ENCODE data around the gene OPN4.

Gene OPN4

DNA sequence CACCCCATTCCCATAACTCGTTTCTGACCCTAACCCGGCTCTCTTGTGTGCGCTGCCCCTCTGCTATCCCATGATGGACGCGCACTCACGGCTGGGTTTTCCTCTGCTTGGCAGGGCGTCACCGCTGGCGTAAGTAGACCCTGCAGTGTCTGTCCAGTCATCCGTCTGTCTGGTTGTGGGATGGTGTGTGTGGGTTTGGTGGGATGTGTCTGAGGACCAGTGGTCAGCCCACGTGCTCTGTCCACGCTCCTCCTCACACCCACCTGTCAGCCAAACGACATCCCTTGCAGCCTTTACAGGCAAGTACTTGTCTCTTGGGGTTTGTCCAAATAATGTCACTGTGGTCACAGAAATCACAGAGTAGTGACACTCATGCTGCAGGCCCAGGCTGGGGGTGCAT lies 34.8 kb downstream of the OPN4 start:
- no peak overlapping the region for H3K4me3 Mint-ChIP-seq
- no peaks in the 10 kb centered on the region for H3K36me3 Mint-ChIP-seq
- no peak overlapping the region for H3K27ac Mint-ChIP-seq
- CTCF ChIA-PET = interaction anchor here (0.5 to 6.5 kb wide), 6 partner anchors 11 to 274 kb away, joined by 3 to 45 read pairs (median 3); no protein-coding TSS in a partner anchor
- peaks cover 28% of the 10 kb centered on the region for H3K27me3 Mint-ChIP-seq
- H3K9me3 Mint-ChIP-seq = no peaks in the 10 kb centered on the region
- H3K4me1 Mint-ChIP-seq = peaks cover 5% of the 10 kb centered on the region
- no peak for DNase-seq

DNA sequence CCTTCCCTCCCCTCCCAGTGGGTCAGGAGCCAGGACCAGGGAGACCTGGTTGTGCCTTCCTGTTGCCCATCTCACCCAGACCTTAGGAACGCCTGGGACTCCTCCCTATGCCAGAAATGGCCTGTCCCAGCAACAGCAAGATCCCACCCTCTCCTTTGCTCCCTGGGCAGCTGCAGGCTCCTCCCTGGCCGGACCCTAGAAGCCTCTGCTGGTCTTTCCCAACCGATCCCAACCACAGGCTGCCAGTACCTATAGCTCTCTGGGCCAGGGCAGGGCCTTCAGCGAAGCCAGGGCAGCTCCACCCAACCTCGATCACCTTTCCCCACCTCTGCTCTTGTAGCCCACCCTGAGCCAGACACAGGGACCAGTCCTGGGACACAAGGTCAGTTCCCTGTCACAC lies 35.9 kb downstream of the OPN4 start:
- no peaks in the 10 kb centered on the region for H3K9me3 Mint-ChIP-seq
- no peak overlapping the region for H3K27ac Mint-ChIP-seq
- peaks cover 33% of the 10 kb centered on the region for H3K27me3 Mint-ChIP-seq
- CTCF ChIA-PET = interaction anchor here (0.8 to 6.5 kb wide), 4 partner anchors 10 to 210 kb away, joined by 3 to 45 read pairs (median 3); no protein-coding TSS in a partner anchor
- DNase-seq = no peak
- H3K4me3 Mint-ChIP-seq = no peak overlapping the region
- H3K36me3 Mint-ChIP-seq = no peaks in the 10 kb centered on the region
- H3K4me1 Mint-ChIP-seq = peaks cover 5% of the 10 kb centered on the region

DNA sequence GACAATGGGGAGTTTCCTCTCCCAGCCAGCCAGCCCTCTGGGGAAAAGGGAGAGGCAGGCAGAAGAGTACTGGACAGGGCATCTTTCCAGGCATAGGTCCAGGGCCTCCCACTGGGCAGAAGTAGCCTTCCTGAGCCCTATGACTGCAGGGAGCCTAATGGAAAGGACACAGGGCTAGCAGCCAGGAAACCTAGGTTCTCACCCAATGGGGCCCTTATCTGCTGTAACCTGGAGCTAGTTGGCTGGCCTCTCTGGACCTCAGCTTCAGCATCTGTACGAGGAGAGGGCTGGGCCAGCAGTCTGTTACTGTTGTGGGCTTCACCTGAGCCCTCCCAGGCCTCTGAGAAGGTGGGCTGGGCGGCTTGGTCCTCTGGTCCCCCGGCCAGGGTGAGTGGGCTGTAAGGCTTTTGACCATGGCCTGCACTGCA lies 36.3 kb downstream of the OPN4 start:
- Mint-ChIP-seq H3K4me3 (no peak overlapping the region), H3K4me1 (peaks cover 5% of the 10 kb centered on the region), H3K27me3 (peaks cover 35% of the 10 kb centered on the region), H3K9me3 (no peaks in the 10 kb centered on the region), H3K36me3 (no peaks in the 10 kb centered on the region), H3K27ac (no peak overlapping the region)
- DNase-seq = no peak
- CTCF ChIA-PET = interaction anchor here (0.8 to 6.5 kb wide), 4 partner anchors 10 to 210 kb away, joined by 3 to 45 read pairs (median 3); no protein-coding TSS in a partner anchor

DNA sequence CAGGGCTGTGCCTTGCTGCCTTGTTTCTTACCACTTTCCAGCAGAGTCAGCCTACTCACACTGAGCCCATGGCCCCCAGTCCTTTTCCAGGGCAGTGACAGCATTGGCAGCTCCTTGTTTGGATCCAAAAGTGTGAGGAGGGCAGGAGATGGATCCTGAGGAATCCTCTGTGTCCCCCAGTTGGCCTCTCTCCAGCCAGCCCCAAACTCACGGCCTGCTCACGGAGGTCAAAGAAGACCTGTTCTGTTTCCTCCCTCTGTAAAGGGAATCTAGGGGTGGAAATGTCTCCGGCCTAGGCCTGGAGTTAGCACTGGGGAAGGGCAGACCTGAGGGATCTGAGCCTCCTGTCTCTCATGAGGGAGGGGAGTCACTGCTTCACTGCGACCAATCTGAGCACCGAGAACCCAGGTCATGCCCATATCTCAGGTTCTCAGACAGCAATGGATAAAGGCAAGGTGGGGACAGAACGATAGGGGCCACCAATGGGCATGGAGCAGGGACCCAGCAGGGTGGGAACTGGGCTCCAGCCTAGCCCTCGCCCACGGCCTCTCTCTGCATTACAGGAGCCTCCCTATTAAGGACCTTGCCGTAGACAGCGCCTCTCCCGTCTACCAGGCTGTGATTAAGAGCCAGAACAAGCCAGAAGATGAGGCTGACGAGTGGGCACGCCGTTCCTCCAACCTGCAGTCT lies 37.1 kb downstream of the OPN4 start:
- CTCF ChIA-PET = interaction anchor here (6.5 kb wide), 1 partner anchor 209 kb away, joined by 45 read pairs; no protein-coding TSS in a partner anchor

DNA sequence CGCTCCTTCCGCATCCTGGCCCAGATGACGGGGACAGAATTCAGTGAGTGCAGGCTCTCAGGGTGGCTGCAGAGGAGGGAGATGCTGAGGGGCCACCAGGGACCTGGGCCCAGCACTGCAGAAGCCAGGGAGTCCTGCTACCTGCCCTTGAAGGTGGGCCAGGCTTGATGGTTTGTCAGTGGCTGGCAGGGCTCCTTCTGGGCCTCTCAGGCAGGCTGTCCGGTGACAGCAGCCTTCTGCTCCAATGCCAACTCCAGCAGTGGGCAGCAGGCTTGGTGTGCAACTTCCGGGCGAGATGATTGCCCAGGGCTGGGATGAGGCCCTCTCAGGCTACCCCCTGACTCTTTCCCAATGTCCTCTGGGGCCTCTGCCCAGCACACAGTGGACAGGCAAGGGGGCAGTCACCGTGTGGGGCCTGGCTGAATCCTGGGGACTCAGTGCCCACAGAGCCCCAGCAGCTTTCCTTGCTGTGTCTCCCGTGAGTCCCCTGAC lies 37.7 kb downstream of the OPN4 start:
- CTCF ChIA-PET = no interaction called here
- DNase-seq = no peak
- no peak overlapping the region for H3K27ac Mint-ChIP-seq
- H3K4me3 Mint-ChIP-seq = no peak overlapping the region
- H3K27me3 Mint-ChIP-seq = peaks cover 42% of the 10 kb centered on the region
- H3K4me1 Mint-ChIP-seq = peaks cover 5% of the 10 kb centered on the region
- H3K9me3 Mint-ChIP-seq = no peaks in the 10 kb centered on the region
- H3K36me3 Mint-ChIP-seq = no peaks in the 10 kb centered on the region

More for the DNA sequence above, 37.1 kb downstream of the OPN4 start:
- H3K9me3 Mint-ChIP-seq = no peaks in the 10 kb centered on the region
- H3K27me3 Mint-ChIP-seq = peaks cover 43% of the 10 kb centered on the region
- no peak overlapping the region for H3K4me3 Mint-ChIP-seq
- no peaks in the 10 kb centered on the region for H3K36me3 Mint-ChIP-seq
- H3K4me1 Mint-ChIP-seq = peaks cover 5% of the 10 kb centered on the region
- no peak for DNase-seq
- H3K27ac Mint-ChIP-seq = no peak overlapping the region

DNA sequence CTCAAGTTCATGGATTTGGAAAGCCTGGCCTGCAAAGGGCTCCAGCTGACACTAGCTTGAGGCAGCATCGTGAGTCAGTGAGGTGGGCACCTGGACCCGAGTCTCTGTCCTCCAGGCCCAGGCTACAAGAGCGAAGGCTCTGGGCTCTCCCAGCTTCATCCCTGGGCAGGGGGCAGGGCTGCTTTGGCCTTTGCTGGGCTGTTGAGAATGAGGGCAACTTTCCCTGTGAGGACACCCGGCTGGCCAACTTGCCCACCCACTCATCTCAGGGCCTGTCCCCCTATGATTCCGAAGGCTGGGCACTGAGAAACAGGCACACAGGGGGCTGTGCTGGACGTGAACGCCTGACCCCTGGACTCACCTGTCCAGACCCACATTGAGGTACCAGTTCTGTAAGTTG lies 38.3 kb downstream of the OPN4 start:
- no peaks in the 10 kb centered on the region for H3K9me3 Mint-ChIP-seq
- H3K4me1 Mint-ChIP-seq = peaks cover 5% of the 10 kb centered on the region
- H3K27me3 Mint-ChIP-seq = peaks cover 41% of the 10 kb centered on the region
- no peak overlapping the region for H3K27ac Mint-ChIP-seq
- DNase-seq = no peak
- H3K36me3 Mint-ChIP-seq = no peaks in the 10 kb centered on the region
- CTCF ChIA-PET = interaction anchor here (0.9 to 3.9 kb wide), 4 partner anchors 8 to 208 kb away, joined by 3 to 34 read pairs (median 4); no protein-coding TSS in a partner anchor
- H3K4me3 Mint-ChIP-seq = no peak overlapping the region

DNA sequence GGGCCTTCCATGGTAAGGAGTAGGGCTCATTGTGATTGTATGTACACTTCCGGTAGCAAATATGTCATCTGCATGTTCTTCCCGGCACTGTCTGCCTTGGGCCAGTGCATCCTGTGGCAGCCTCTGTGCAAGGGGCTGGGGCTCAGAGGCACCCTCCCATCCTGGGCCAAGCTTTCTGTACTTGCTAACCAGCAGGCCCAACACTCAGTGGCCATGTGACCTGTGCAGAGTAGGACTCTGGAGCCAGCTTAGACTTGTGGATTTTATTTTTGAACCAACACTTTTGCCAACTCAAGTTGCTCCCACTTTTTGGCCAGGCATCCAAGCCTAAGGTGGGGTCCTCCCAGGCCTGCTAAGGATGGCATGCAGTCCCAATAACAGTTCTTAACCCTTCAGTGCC lies 38.9 kb downstream of the OPN4 start:
- CTCF ChIA-PET = interaction anchor here (0.8 to 3.9 kb wide), 7 partner anchors 8 to 267 kb away, joined by 3 to 34 read pairs (median 5); no protein-coding TSS in a partner anchor
- Mint-ChIP-seq H3K27me3 (peaks cover 40% of the 10 kb centered on the region), H3K36me3 (no peaks in the 10 kb centered on the region), H3K27ac (no peak overlapping the region), H3K9me3 (no peaks in the 10 kb centered on the region), H3K4me3 (no peak overlapping the region), H3K4me1 (peaks cover 5% of the 10 kb centered on the region)
- DNase-seq = no peak

DNA sequence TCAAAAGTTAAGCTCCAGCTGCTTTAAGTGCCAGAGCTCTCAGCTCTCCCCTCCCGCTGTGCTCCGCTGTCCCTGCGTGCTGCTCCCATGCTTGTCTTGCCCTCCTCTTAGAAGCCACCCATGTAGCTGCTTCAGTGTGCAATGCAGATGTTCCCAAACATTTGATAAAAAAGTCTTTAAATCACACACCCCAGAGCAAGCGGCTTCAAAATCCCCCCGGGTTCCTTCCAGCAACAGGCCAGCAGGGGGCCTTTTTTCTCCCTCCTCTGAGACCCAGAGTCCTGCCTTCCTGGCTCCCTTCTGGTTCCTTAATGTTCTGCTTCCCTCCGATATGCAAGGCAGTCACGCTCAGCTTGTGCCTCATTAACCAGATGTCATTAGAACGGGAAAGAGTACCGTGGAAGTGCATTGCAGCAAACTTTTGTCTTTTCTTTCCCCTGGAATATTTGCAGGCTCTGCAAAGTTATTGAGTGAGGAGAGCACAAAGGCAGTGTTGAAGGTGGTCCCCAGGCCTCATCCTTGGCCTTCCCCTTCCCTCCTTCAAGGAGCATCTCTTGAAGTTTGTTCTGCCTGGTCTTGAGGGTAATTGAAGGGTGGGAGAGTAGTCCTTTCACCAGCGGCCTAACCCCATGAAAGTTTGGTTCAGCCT lies 39.5 kb downstream of the OPN4 start:
- Mint-ChIP-seq H3K27ac (no peak overlapping the region), H3K4me1 (no peaks in the 10 kb centered on the region), H3K9me3 (no peaks in the 10 kb centered on the region), H3K36me3 (no peaks in the 10 kb centered on the region), H3K4me3 (no peak overlapping the region), H3K27me3 (peaks cover 39% of the 10 kb centered on the region)
- peak; percentile 57 for DNase-seq
- CTCF ChIA-PET = interaction anchor here (0.8 to 3.9 kb wide), 7 partner anchors 9 to 267 kb away, joined by 3 to 34 read pairs (median 5); no protein-coding TSS in a partner anchor

DNA sequence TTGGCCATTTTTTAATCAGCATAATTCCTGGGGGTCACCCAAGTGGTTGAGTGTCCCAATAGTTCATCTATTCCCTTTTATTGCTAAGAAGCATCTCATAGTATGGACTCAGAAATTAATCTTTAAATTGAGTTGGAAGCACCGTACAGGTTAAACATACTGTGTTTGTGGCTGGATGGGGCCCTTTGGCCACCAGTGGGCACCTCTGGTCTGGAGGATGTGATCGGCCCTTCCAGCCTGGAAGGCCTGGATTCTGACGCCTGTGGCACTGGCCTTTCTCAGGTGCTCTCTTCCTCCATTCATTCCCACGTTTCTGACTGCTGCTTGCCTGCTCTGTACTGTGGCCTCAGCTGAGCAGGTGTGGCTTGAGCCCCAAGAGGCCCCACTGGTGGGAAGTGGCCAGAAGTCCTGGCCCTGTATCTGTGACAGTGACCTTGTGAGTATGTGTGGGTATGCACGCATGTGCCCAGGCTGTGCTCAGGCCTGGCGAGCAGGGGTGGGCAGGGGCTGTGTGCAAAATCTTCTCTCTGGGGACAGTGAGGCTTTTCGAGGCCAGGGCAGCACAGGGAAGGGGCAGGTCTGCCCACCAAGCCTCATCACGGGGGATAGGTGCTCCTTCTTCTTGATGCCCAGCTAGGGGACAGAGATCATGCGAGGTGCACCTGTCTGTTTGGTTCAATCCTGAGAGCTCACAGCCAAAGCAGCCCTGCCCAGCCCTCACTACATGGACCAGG lies 44.0 kb downstream of the OPN4 start:
- Mint-ChIP-seq H3K27ac (no peak overlapping the region), H3K9me3 (no peaks in the 10 kb centered on the region), H3K36me3 (no peaks in the 10 kb centered on the region), H3K27me3 (peaks cover 32% of the 10 kb centered on the region), H3K4me3 (no peak overlapping the region), H3K4me1 (no peaks in the 10 kb centered on the region)
- CTCF ChIA-PET = interaction anchor here (1.2 kb wide), 1 partner anchor 200 kb away, joined by 3 read pairs; no protein-coding TSS in a partner anchor
- no peak for DNase-seq

DNA sequence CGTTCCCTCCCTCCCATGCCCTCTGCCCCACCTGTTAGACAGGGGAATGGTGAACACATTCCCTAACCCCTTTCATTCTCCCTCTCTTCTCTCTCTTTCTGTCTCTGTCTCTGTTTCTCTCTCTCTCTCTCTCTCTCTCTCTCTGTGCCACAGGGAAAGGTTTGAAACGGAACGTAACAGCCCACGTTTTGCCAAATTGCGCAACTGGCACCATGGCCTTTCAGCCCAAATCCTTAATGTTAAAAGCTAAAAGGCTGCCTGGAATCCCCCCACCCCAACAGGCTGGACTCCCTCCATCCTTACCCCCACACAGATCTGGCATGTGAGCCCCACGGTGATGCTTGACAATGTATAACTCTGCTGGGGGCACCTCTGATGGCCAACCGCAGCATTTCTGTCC lies 44.8 kb downstream of the OPN4 start:
- no peaks in the 10 kb centered on the region for H3K4me1 Mint-ChIP-seq
- no peak overlapping the region for H3K4me3 Mint-ChIP-seq
- no peaks in the 10 kb centered on the region for H3K36me3 Mint-ChIP-seq
- no peak overlapping the region for H3K27ac Mint-ChIP-seq
- H3K9me3 Mint-ChIP-seq = no peaks in the 10 kb centered on the region
- CTCF ChIA-PET = interaction anchor here (1.2 kb wide), 1 partner anchor 199 kb away, joined by 3 read pairs; no protein-coding TSS in a partner anchor
- peaks cover 26% of the 10 kb centered on the region for H3K27me3 Mint-ChIP-seq
- no peak for DNase-seq

DNA sequence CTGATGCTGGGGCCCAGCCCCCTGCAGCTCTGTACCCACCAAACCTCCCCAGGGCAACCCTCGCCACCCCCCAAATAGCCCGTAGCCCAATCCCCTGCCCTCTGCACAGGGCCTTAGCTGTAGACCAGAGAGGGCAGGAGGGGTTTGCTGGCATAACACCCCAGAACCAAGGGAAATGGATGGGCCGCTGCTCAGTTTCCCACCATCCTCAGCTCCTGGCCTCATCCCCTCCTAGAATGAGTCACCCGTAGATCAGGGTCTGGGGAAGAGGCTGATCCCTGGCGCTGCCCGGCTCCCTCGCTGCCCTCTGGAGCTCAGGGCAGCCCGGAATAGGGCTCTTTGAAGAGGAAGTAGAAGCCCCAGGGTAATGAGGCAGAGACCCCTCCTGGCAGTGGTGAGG lies 45.2 kb downstream of the OPN4 start:
- CTCF ChIA-PET = interaction anchor here (0.8 to 1.6 kb wide), 2 partner anchors 9 to 11 kb away, joined by 3 read pairs; no protein-coding TSS in a partner anchor
- DNase-seq = no peak
- Mint-ChIP-seq H3K27ac (no peak overlapping the region), H3K9me3 (no peaks in the 10 kb centered on the region), H3K36me3 (no peaks in the 10 kb centered on the region), H3K27me3 (peaks cover 26% of the 10 kb centered on the region), H3K4me1 (no peaks in the 10 kb centered on the region), H3K4me3 (no peak overlapping the region)

DNA sequence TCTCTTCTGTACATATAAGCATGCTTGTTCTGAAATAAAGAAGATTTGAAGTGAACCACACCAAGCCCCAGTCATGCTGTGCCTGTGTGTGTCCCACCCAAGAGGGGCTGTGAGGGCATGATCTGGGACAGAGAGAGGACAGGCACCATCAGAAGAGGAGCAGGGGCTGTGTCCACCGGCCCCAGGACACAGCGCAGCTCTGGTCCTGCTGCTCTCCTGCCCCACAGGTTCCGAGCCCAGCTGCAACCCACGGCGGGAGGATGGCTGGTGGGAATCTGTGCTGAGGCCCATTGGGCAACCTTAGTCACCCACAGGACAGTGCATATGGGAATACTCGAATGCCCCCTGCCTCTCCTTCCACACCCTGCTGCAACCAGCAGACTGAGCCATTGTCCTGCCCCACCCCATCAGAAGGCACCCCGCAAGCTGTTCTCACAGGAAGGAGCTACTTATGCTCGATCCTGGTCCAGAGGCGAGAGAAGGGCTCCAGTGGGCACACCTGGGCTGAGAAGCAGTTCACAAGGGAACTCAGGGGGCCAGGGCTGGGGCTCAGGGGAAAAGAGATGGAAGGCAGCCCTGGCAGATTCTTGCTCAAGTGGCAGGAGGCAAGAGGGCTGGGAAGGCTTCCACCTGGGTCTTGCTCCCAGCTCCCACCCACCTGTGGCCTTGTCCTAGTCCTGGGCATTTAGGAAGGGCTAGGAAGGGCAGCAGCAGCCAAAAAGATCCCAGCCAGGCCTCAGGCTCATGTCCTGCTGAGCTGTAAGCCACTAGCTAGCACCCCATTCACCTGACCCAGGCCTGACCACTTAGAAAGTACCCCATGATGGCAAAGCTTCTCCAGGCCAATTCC lies 45.9 kb downstream of the OPN4 start:
- H3K27ac Mint-ChIP-seq = no peak overlapping the region
- peaks cover 20% of the 10 kb centered on the region for H3K27me3 Mint-ChIP-seq
- no peaks in the 10 kb centered on the region for H3K36me3 Mint-ChIP-seq
- CTCF ChIA-PET = interaction anchor here (0.8 to 1.6 kb wide), 3 partner anchors 10 to 199 kb away, joined by 3 read pairs; no protein-coding TSS in a partner anchor
- no peaks in the 10 kb centered on the region for H3K4me1 Mint-ChIP-seq
- no peak for DNase-seq
- H3K9me3 Mint-ChIP-seq = no peaks in the 10 kb centered on the region
- no peak overlapping the region for H3K4me3 Mint-ChIP-seq

Measured in activated naive CD4-positive, alpha-beta T cell treated with anti-CD3 and anti-CD28 coated beads, Interleukin-2, amount 10 ng/mL, durations not matched to agents 7 days and 5 days (primary cell).